Upper lobe of right lung (tissue), 1 donor: ENCODE data around the gene TLE5. TPM values are rescaled to one million over a fixed set of nuclear protein-coding genes. Genes with fewer than 3 reads are reported as not detected.

Experiments used
- ATAC-seq: fragments of 200-7000 bp; cut with Tn5 transposase; one replicate; pipeline ENCODE4 v1.9.1; 2020; ENCODE audit warnings: mild to moderate bottlenecking, moderate library complexity
- DNase-seq: peaks from one replicate; pipeline ENCODE4 v3.0.0-alpha.2; 2020
- H3K27ac ChIP-seq: fragments of 200-600 bp; one replicate; pipeline ENCODE4 v1.8.0; 2022
- H3K27me3 ChIP-seq: fragments of 200-600 bp; one replicate; pipeline ENCODE4 v1.8.0; 2022; ENCODE audit warnings: mild to moderate bottlenecking
- H3K36me3 ChIP-seq: fragments of 200-600 bp; one replicate; pipeline ENCODE4 v1.8.0; 2022
- H3K4me1 ChIP-seq: fragments of 200-600 bp; one replicate; pipeline ENCODE4 v1.8.0; 2022
- H3K4me3 ChIP-seq: fragments of 200-600 bp; one replicate; pipeline ENCODE4 v1.8.0; 2022; ENCODE audit warnings: mild to moderate bottlenecking
- H3K9me3 ChIP-seq: fragments of 200-600 bp; one replicate; pipeline ENCODE4 v1.8.0; 2022
- intact Hi-C: fragments of 100-400 bp; cut with DNase I; formaldehyde crosslinking; loops from one replicate; pipeline ENCODE4 v1.11.0; 2022
- long read RNA-seq: library from polyadenylated mRNA; unstranded; transcript quantifications from one replicate; pipeline ENCODE4 v2.0.0, GENCODE V29; 2021
- total RNA-seq: library from RNA; stranded (reverse); fragmentation: NEBNext Ultra II Directional; extraction: Animal tissue kit (Norgen Biotek cat#: 25700); gene quantifications from one replicate; pipeline ENCODE4 v1.2.1, GENCODE V29; 2021
- TF ChIP-seq, protein P1 (sequence below): fragments of 200-600 bp; IDR thresholded peaks from one replicate; pipeline ENCODE4 v1.8.0; 2022; ENCODE audit warnings: antibody characterized with exemption
- donor health status: DM: no; HTN: yes; CAD: no; lungs with severe emphysema.

The TLE5 gene, protein sequence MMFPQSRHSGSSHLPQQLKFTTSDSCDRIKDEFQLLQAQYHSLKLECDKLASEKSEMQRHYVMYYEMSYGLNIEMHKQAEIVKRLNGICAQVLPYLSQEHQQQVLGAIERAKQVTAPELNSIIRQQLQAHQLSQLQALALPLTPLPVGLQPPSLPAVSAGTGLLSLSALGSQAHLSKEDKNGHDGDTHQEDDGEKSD
- total RNA-seq, result 458 TPM
- long read RNA-seq, transcript AES-207 (6 exons, 942 nt), result minor isoform, 35 of 414 reads
- long read RNA-seq, transcript AES-201 (7 exons, 1,884 nt), result minor isoform, 8 of 414 reads
- long read RNA-seq, transcript AES-202 (7 exons, 1,608 nt), result major isoform, 251 of 414 reads
- long read RNA-seq, partial matches to known transcripts, result 7 of 414 reads
- long read RNA-seq, other reads (novel, unspliced or antisense), result 112 of 414 reads

DNA sequence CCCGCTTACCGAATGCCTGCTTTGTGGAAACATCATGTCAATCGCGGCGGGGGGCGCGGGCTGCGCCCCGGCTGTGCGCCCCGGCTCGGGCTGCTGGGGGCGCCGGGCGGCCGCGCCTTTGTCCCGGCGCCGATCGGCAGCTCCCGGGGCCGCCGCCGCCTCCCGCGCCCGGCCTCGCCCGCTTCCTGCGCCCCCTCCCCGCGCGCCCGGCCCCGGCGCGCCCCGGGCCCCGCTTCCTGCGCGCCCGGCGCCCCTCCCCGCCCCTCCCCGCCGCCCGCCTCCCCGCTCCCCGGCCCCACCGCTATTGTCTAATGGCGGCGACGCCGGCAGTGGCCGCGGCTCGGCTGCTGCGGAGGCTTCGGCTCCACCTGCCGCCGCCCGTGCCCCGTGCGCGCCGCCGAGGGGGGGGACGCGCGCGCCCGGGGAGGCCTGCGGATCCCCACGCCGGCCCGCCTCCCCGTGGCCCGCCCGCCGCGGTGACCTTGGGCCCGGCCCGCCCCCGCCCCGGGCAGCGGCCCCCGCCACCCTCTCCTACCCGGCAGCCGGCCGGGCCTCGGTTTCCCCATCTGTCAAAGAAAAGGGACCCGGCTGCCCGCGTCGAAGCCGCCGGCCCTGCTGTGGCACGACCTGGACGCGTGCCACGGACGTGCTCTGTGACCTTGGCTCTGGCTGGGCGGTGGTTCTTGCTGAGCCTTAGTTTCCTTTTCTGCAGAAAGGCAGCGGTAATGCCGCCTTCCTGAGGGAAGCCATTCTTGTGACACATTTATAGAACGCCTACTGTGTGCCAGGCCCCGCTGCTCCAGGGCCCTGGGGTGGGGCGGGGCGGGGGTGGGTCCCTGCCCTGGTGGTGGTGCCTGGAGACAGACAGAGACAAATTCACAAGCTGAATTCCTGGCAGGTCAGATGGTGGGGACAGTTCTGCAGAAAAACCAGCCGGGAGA lies at the start of gene TLE5:
Gene TLE5, minus strand, starts transcription at position 331 of the 941 bp plus-strand sequence. Its CDS starts 295 bp downstream, at position 36.
- intact Hi-C loops, result no loop called here
- ATAC-seq (peak; percentile 82), DNase-seq (peak; percentile 88)
- TF ChIP-seq, protein P1, sequence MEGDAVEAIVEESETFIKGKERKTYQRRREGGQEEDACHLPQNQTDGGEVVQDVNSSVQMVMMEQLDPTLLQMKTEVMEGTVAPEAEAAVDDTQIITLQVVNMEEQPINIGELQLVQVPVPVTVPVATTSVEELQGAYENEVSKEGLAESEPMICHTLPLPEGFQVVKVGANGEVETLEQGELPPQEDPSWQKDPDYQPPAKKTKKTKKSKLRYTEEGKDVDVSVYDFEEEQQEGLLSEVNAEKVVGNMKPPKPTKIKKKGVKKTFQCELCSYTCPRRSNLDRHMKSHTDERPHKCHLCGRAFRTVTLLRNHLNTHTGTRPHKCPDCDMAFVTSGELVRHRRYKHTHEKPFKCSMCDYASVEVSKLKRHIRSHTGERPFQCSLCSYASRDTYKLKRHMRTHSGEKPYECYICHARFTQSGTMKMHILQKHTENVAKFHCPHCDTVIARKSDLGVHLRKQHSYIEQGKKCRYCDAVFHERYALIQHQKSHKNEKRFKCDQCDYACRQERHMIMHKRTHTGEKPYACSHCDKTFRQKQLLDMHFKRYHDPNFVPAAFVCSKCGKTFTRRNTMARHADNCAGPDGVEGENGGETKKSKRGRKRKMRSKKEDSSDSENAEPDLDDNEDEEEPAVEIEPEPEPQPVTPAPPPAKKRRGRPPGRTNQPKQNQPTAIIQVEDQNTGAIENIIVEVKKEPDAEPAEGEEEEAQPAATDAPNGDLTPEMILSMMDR, result no peak
- Histone ChIP-seq H3K4me1 (peaks cover 37% of the 10 kb centered on the region), H3K27ac (peak within 1 kb of the TSS; percentile 97), H3K36me3 (peaks cover 27% of the 10 kb centered on the region), H3K27me3 (no peaks in the 10 kb centered on the region), H3K4me3 (peak within 1 kb of the TSS; percentile 88), H3K9me3 (no peaks in the 10 kb centered on the region)

DNA sequence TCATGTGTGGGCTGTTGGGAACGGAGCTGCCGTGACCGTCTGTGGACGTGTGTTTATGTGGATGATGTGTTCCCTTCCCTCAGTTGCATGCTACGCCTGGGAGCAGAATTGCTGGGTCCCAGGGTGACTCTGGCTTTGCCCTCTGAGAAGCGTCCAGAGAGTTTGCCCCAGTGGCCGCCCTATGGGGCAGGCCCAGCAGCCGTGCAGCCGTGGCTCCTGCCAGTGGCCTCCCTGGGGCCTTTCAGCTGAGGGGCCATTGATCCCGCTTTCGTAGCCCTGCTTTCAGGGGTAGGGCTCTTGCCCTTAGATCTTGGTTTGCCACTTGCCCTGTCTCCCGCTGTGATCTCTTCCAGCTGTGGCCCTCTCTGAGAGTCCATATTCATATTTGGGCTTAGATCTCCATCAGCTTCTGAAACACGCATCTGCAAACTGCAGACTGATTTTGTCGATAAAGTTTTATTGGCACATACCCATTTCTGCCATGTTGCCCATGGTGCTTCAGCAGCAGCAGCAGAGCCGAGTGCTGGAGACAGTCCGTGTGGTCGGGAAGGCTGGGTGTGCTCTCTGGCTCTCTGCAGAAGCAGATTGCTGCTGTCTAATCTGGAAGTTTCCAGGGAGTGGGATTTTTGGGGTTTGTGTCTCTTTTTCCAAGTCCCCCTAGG lies 49.4 kb upstream of the TLE5 start:
- no peak for DNase-seq
- intact Hi-C loops, result no loop called here
- Histone ChIP-seq H3K9me3 (no peaks in the 10 kb centered on the region), H3K27ac (no peak overlapping the region), H3K36me3 (peaks cover 10% of the 10 kb centered on the region), H3K27me3 (no peaks in the 10 kb centered on the region), H3K4me3 (no peak overlapping the region), H3K4me1 (no peaks in the 10 kb centered on the region)
- TF ChIP-seq, protein P1, result no peak
- no peak for ATAC-seq

DNA sequence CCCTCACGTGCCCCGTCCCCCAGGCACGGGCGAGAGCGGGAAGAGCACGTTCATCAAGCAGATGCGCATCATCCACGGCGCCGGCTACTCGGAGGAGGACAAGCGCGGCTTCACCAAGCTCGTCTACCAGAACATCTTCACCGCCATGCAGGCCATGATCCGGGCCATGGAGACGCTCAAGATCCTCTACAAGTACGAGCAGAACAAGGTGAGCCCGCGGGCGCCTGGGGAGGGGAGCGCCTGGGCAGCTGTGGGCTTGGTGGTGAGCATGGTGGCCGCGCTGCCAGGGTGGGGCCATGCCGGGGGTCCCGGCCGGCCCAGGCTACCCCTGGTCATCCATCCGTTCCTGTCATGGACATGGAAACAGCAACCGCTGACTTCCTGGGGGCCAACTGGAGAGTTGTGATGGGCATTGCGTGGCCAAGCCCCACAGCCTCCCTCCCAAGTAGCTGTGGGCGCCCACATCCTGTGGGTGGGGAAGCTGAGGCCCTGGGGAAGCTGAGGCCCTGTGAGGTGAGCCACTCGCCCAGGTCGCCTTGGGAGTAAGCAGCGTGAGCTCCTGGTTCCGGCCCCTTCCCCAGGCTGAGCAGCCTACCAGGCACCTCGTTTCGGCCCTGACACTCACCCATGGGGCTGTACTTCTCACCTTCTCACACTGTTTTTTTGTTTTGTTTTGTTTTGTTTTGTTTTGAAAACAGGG lies 48.0 kb upstream of the TLE5 start:
- H3K9me3 ChIP-seq, result no peaks in the 10 kb centered on the region
- no peaks in the 10 kb centered on the region for H3K27me3 ChIP-seq
- intact Hi-C loops, result no loop called here
- no peak overlapping the region for H3K4me3 ChIP-seq
- H3K27ac ChIP-seq, result no peak overlapping the region
- ATAC-seq (no peak), DNase-seq (no peak)
- peaks cover 4% of the 10 kb centered on the region for H3K4me1 ChIP-seq
- H3K36me3 ChIP-seq, result peaks cover 9% of the 10 kb centered on the region
- TF ChIP-seq, protein P1, result no peak

DNA sequence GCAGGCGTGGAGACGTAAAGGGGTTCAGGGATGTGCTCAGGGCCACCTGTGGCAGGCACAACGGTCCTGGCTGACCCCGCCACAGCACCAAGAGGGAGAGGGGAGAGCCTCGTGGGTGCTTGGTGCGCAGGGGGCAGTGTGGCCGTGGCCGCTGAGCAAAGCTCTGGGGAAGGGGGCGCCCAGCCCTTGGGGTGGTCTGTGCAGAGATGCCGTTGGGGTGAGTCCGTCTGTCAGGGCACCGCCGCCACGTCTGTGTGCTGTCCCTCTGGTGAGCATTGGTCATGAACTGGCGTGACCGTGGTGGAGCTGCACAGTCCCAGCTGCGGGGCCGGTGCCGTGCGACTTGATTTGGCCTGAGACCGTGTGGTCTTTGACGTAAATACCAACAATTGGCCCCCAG lies 47.2 kb upstream of the TLE5 start:
- Histone ChIP-seq H3K27ac (no peak overlapping the region), H3K9me3 (no peaks in the 10 kb centered on the region), H3K4me1 (peaks cover 6% of the 10 kb centered on the region), H3K4me3 (no peak overlapping the region), H3K36me3 (peaks cover 1% of the 10 kb centered on the region), H3K27me3 (no peaks in the 10 kb centered on the region)
- intact Hi-C loops, result no loop called here
- ATAC-seq, result no peak
- TF ChIP-seq, protein P1, result no peak
- no peak for DNase-seq

DNA sequence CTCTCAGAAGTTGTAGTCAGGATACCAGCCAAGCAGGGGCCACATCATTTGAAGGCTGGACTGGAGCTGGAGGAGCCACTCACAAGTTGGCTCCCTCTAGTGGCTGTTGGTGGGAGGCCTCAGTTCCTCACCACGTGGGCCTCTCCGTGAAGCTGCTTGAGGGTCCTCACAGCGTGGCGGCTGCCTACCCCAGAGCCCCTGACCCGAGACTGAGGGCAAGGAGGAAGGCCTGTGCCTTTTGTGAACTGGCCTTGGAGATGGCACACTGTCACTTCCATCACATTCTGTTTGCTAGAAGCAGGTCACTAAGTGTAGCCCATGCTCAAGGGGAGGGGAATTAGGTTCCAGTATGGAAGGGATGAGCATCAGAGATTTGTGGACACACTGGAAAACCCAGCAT lies 46.5 kb upstream of the TLE5 start:
- no peaks in the 10 kb centered on the region for H3K27me3 ChIP-seq
- no peak overlapping the region for H3K27ac ChIP-seq
- H3K9me3 ChIP-seq, result no peaks in the 10 kb centered on the region
- no peaks in the 10 kb centered on the region for H3K36me3 ChIP-seq
- TF ChIP-seq, protein P1, result peak; percentile 89
- DNase-seq (no peak), ATAC-seq (peak; percentile 55)
- peaks cover 13% of the 10 kb centered on the region for H3K4me1 ChIP-seq
- intact Hi-C loops, result no loop called here
- H3K4me3 ChIP-seq, result no peak overlapping the region
